Ovary (tissue), 3 donors: ENCODE results near the gene HIPK2.

Experiments used
- CTCF ChIP-seq, 3 donors: fragments of 450-650 bp in 2 of 3; fragments of 200-600 bp in 1 of 3; IDR thresholded peaks; one replicate each; pipeline versions ENCODE4 v1.5.1 to v1.8.0; 2016 to 2022; ENCODE audit warnings: antibody characterized with exemption in 3 of 3, mild to moderate bottlenecking in 1 of 3
- POLR2A ChIP-seq: fragments of 450-650 bp; IDR thresholded peaks from one replicate; pipeline ENCODE4 v1.6.1; 2017; ENCODE audit warnings: antibody characterized with exemption, mild to moderate bottlenecking, moderate library complexity
- donor health status: DM: no; HTN: no; CAD: no.

- TF ChIP-seq POLR2A (no peak), CTCF (IDR thresholded peaks at IDR 0.05) (no peak)
These were observed 82.2 kb downstream of the HIPK2 start for GRCh38 chr7:139695588-139695987.
